Suprapubic skin (tissue), 4 donors: ENCODE data around the gene TMIGD3.

Experiments
- CTCF ChIP-seq, 2 donors: fragments of 200-600 bp in 1 of 2; fragments of 450-650 bp in 1 of 2; sonication (generic) in 1 of 2; IDR thresholded peaks; one replicate each; pipeline ENCODE4 v1.5.1; 2016 to 2019; ENCODE audit warnings: antibody characterized with exemption in 2 of 2, mild to moderate bottlenecking in 1 of 2, moderate library complexity in 1 of 2
- EP300 ChIP-seq: sonication (generic); formaldehyde crosslinking; IDR thresholded peaks from one replicate; pipeline ENCODE4 v1.6.1; 2017; ENCODE audit warnings: antibody characterized with exemption
- POLR2A ChIP-seq, 2 donors: fragments of 450-650 bp; IDR thresholded peaks; one replicate each; pipeline ENCODE4 v1.6.1; 2017; ENCODE audit warnings: antibody characterized with exemption in 2 of 2, mild to moderate bottlenecking in 2 of 2, moderate library complexity in 2 of 2
- POLR2AphosphoS5 ChIP-seq, 3 donors: sonication (generic); formaldehyde crosslinking; IDR thresholded peaks; one replicate each; pipeline ENCODE4 v1.6.1; 2017; ENCODE audit warnings: antibody characterized with exemption in 3 of 3

- TF ChIP-seq CTCF (IDR thresholded peaks at IDR 0.05) (no peak), POLR2AphosphoS5 (IDR thresholded peaks at IDR 0.05) (no peak), POLR2A (IDR thresholded peaks at IDR 0.05) (no peak), EP300 (no peak)
Measured at GRCh38 chr1:111503585-111504060, at the start of gene TMIGD3, which contains the start of gene ADORA3.
